ENCODE data around the gene MYH1.

- TF ChIP-seq, protein P1, sequence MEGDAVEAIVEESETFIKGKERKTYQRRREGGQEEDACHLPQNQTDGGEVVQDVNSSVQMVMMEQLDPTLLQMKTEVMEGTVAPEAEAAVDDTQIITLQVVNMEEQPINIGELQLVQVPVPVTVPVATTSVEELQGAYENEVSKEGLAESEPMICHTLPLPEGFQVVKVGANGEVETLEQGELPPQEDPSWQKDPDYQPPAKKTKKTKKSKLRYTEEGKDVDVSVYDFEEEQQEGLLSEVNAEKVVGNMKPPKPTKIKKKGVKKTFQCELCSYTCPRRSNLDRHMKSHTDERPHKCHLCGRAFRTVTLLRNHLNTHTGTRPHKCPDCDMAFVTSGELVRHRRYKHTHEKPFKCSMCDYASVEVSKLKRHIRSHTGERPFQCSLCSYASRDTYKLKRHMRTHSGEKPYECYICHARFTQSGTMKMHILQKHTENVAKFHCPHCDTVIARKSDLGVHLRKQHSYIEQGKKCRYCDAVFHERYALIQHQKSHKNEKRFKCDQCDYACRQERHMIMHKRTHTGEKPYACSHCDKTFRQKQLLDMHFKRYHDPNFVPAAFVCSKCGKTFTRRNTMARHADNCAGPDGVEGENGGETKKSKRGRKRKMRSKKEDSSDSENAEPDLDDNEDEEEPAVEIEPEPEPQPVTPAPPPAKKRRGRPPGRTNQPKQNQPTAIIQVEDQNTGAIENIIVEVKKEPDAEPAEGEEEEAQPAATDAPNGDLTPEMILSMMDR (IDR thresholded peaks at IDR 0.05), result no peak
- no peak for TF ChIP-seq POLR2A (IDR thresholded peaks at IDR 0.05)
Observed at GRCh38 chr17:10458701-10459100, 59.6 kb downstream of the MYH1 start.

All from testis (tissue), 2 donors.